NCI-H510A (cell line): ENCODE measurements around the gene CHIC2.
"Not testable (repeated sequence)": the region's sequence is repeated elsewhere in the genome, so short reads cannot be mapped to it uniquely, and the experiment has no call there.

Source experiments
- DNase-seq: peaks from one replicate; lab custom pipeline; 2025; lab: John Stamatoyannopoulos, UW

CHIC2 gene

DNA sequence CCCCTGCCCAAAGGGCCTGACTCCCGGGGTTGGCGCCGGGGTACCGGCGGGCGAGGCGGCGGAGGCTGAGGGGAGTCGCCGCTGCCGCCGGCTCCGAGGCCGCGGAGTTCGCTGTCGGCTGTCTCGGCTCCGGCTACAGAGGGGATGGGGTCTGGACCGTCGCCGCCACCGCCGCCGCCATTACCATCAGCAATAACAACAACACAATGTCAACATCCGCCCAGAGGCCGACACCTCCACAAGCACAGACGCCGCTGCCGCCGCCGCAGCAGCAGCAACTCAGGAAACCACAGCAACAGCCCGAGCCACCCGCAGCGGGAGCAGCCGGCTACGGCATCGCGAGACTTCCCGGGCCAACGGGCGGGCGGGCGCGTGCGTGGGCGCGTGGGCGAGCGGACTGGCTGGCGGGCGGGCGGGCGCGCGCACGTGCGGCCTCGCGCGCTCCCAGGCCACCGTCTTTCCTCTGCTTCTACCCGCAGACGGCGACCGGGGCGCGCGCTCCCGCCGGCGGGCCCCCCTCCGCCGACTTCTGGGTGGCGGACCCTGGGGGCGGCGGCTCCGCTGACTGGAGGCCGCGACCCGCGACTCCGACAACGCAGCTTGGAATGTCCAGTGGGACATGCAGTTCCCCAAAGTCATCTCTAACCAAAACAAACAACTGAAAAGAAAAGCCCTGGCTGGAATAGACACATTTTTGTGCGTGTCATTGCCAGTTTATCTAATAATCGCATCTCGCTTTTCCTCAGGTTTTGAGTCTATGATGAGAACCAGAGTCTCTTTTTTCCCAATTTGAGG lies at the start of gene CHIC2:
Gene CHIC2 (minus strand): TSS at position 289 of the 795 bp plus-strand sequence. CDS start 305 bp downstream, outside the sequence.
- peak; percentile 94 for DNase-seq

DNA sequence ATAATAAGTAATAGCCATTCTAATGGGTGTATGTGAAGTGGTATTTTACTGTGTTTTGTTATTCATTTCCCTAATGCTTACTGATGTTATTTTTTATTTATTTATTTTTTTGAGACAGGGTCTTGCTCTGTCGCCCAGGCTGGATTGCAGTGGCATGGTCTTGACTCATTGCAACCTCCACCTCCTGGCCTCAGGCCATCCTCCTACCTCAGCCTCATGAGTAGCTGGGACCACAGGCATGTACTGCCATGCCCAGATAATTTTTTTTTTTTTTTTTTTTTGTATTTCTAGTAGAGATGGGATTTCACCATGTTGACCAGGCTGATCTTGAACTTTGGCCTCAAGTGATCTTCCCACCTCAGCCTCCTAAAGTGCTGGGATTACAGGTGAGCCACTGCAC lies 48.8 kb upstream of the CHIC2 start:
- not testable (repeated sequence) for DNase-seq

DNA sequence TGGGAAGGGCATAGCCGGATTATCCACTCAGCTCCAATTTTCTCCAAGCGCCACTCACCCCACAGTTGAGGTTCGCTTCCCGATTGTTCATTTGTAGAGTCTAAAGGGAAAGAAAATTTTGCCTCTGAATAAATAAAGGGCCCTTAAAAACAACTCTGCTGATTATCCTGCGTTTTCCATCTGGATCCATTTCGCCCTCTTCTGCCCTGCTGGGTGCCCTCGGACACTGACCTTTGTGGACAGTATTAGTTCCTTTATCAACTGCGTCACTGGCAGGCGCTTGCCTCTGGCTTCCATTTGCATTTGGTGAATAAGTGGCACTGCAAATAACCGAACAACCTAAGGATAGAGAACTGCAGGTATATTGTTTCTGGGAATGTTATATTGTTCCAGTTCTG lies 45.6 kb upstream of the CHIC2 start:
- DNase-seq = no peak

DNA sequence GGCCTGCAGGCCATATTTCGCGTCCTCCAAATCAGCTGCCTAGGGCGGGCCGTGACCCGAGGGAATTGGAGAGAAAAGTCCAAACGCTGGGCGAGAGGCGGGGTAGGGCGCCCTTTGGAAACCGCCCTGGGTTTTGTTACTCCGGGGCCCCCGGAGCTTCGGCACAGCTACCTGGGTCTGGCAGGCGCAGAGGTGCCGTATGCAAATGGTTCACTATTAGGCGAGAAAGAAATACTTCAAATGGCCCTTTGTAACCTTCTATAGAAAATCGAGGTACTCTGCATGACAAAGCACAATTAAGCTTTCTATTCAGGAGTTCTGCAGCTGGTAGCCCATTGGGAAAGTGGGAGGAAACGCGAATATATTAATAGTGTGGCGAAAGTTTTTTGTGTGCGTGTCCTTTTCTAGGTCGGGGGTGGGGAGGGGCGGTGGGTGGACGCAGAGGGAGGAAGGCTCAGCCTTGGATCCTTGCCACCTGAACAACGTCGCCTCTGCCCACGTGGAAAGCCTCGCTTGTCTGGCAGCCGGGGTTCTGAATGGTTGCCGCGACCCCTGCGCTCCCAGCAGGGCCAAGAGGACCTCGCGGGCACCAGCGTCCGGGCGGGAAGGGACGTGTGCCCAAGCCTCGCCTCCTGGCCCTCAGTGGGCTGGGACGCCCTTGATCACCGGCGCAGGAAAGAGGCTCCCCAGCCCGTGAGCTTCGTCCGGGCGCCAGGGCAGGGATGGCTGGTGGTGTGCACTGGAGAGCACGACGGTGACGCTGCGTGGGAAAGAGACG lies 45.0 kb upstream of the CHIC2 start:
- DNase-seq = no peak

DNA sequence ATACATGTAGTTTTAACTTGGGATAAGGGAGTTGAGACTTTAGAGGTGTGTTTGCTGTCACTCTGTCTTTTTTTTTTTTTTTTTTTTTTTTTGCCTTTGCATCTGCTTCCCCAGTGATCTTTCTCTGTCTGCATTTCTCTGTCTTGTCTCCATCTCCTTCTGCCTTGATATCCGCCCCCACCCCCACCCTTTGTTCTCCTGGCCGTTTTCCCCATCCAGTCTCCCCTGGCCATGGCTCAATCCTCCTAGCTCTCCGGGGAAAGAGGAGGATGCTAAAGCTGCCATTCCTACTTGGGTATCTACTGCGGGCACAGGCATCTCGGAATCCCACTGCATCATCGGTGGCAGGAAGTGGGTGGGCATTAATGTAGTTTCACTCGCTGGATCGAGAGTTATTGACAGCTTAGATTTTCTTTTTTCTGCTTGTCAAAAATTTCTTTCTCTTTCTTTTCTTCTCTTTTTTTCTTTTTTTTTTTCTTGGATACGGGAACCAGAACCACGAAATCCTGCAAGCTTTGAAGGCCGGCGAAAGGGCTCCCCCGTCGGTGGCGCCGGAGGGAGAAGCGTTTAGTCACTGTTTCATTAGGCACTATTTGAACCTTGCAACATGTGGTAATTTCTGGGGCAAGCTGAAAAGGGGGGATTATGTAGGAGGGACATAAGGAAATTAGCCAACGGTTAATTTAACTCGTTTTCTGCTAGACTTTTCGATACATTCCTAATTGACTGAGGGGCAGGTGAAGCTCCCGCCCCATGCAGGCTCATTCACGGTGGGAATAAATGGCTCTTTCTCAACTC lies 43.7 kb upstream of the CHIC2 start:
- no peak for DNase-seq

DNA sequence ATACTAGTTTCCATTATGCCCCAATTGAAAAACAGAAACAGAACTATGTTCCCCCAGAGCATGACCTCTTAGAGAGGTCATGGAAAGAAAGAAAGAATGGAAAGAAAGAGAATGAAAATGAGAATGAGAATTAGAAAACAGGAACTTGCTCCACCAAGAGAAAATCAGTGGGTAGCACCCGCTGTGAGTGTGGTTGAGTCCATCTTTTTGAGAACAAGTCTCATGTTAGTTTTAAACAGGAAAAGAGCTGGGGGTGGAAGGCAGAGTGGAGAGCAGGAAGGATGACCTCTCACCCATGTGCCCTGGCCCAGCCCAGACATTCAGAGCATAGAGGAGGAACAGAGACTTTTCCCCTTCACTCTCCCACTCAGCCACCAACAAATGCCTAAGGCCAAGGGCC lies 40.5 kb upstream of the CHIC2 start:
- no peak for DNase-seq

DNA sequence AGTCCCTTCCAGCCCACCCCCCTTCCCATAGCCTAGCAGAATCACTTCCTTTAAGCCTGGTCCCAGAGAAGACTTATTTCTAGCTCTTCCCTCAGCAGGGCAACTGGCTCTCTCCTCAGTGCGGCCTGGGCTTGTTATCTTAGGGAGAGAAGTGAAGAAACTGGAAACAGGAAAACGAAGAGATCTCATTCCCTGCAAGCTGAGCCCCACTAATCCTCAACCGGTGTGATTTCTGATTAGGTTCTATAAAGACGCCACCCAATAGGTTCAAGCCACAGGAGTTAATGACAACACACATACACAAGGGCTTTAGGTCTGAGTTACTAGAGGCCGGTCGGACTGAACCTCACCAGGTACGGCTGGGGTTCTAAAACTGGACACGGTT lies 38.8 kb upstream of the CHIC2 start:
- DNase-seq = no peak

DNA sequence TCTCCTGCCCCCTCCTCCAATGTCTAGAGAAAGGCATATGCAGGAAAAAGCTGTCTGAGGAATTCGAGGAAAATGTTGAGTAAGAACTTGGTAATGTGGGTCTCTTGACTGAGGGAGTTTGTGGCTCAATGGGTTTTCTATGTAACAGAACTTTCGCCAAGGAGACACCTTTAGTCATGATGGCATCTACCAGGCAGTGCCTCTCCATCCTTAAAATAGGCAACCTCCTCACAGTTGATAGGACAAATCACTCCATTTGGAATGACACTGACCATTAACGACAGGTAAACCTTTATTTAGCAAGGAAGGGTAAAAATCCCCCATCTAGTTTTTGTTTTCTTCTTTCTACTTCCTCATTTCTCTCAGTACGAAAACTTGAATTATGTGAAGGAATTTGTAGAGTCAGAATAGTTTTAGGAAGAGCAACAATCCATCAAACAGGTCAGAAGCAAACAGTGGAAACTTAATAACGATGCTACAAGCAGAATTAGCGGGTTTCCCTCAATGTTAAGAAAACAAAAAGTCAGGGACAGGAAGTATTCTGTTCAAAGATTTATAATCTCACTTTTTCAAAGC lies 38.2 kb upstream of the CHIC2 start:
- no peak for DNase-seq

DNA sequence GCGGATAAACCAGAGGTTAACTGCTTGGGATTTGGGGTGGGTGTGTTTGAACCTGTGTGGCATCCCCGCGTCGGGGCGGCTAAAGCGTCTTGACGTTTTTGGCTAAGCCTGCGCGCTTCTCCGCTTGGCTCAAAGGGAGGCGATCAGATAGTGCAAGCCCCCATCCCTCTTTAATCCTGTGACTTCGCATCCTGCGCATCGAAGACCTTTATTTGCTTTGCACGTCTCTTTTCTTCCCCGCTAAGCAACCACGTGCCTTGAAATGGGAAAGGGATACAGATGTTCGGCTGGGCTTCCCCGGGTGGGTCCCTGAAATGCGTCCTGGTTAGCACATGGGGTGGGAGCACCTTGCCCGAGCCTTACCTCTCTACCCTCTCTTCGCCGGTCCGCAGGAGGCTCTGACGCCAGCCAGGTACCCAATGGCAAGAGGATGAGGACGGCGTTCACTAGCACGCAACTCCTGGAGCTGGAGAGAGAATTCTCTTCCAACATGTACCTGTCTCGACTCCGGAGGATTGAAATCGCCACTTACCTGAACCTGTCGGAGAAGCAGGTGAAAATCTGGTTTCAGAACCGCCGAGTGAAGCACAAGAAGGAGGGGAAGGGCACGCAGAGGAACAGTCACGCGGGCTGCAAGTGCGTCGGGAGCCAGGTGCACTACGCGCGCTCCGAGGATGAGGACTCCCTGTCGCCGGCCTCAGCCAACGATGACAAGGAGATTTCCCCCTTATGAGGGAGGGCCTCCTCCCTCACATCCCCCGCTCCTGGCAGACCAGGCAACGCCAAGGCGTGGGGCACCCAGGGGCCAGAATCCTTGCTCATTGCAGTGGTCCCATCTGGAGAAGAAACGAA lies 37.0 kb upstream of the CHIC2 start:
- no peak for DNase-seq

DNA sequence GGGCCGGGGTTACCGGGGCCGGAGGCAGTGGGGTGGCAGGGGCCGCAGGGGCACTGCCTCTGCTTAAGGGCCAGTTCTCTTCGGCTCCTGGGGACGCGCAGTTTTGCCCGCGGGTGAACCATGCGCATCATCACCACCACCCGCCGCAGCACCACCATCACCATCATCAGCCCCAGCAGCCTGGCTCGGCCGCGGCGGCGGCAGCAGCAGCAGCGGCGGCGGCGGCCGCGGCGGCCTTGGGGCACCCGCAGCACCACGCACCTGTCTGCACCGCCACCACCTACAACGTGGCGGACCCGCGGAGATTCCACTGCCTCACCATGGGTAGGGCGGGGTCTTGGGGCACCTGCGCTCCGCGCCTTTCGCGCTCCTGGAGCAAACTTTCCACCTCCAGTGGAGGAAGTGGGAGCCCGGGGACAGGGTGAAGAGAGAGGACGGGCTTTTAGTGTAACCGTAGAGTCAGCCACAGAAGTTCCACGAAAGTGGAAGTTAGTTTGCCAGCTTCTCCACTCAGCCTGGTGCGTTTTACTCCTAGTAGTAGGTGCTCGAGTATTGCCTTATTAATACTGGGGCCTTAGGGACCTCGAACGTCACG lies 36.3 kb upstream of the CHIC2 start:
- no peak for DNase-seq

DNA sequence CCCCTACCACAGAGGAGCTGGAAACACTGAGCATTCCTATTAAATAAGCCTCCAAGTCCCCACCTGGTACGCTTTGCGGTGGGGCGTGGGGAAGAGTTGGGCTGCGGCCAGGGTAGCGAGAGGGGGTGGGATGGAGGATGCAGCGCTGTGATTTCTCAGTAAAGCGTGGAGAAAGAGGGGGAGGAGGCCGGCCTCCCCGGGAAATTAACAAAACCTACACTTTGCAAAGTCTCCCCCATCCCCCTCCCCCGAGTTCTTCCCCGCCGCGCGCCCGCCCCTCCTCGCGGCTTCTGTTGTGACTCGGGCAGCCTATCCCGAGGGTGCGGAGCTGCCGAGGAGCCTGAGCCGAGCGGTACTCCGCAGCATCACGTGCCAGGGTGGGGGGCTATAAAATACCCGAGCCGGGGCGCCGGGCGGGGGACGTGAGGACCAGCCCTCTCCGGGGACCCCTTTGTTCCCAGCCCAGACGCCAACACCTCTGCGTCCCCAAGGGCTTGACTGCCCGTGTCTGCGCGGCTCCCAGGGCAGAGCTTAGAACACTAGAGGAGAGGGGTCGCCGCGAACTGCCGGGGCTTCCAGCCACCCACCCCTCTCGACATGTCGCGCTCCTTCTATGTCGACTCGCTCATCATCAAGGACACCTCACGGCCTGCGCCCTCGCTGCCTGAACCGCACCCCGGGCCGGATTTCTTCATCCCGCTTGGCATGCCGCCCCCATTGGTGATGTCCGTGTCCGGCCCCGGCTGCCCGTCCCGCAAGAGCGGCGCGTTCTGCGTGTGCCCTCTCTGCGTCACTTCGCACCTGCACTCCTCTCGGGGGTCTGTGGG lies 35.6 kb upstream of the CHIC2 start, which contains the start of gene GSX2:
Gene GSX2 (plus strand): TSS at position 416 of the 827 bp plus-strand sequence. CDS start 182 bp downstream, at position 598.
- DNase-seq = no peak

DNA sequence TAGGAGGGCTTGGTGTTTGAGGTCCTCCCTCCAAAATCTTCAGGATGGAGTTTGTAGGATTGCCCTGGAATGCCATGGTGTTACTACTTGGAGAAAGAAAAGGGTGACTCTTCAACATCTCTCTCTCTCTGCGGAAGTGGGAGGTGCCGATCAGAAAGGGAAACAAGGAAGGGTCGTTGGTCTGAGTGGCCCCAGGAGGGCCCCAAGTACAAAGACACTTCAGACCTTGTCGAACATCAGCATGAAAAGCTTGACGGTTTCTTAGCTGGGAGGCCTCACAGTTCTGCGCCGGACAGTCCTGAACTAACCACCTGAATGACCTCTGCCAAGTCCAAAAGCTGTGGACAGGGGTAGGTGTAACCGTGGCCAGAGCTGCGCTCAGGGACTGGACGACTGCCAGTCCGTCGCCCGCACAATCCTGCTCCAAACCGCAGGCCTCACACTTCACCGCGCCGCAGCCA lies 34.9 kb upstream of the CHIC2 start:
- DNase-seq = no peak

DNA sequence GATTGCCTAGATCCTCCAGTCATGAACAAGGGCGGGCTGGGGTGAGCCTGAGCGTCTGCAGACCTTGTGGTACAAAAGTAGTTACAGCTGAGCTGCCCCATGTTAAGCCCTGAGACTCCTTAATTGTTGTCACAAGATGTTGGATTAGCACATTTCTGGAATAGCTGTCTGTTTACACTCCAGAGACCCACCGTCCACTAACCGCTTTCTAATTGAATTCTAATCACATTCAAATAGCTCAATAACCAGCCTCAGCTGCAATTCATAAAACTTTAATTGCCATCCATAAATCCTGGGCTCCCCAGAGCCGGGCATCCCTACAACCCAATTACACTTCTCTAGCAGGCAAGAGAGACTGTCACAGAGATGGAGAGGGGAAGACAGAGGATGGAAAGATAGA lies 34.0 kb upstream of the CHIC2 start:
- DNase-seq = no peak

DNA sequence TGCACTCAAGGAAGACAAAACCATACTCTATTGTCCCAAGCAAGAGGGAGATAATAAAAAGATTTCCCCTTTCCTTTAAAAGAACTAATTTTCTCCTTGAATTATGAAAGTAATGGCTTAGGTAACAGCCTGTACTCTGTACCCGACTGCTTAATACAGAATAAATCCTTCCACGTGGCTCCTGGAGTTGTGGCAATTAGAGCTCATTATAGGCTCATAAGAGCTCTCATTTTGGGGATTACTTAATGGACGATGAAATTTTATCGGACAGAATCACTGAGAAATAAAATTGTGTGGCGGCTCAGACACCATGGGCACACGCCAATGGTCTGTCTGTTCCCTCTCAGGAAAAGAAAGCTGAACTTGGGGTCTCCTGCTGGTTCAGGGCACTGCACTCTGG lies 32.7 kb upstream of the CHIC2 start:
- no peak for DNase-seq

DNA sequence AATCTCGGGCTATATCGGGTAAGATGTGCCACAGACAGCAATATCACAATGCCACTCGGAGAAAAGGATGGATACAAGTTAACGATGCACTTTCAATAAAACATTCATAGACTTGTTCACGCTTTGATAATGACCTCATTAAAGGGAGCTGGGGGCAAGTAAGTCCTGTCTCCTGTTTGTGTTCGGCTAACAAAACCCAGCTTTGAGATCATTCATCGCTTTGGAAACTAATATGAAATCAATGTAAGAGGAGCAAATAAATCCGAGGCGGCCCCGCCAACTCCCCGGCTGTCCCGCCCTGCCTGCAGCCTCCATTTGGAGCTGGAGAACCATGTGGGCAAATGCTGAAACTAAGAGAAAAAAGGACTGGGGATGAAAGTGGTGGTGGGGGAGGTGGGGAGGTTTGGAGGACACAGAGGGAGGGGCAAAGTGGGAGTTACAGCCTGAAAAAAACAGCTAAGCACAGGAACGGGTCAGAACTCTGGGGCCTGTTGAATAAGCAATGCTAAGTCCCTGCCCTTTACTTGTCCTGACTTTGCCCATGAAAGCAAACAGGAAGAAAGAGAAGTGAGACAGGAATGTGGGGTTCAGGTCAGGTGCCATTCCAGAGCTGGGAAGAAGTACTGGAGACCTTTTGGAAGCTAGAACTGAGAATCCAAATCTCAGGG lies 32.0 kb upstream of the CHIC2 start:
- DNase-seq = no peak

DNA sequence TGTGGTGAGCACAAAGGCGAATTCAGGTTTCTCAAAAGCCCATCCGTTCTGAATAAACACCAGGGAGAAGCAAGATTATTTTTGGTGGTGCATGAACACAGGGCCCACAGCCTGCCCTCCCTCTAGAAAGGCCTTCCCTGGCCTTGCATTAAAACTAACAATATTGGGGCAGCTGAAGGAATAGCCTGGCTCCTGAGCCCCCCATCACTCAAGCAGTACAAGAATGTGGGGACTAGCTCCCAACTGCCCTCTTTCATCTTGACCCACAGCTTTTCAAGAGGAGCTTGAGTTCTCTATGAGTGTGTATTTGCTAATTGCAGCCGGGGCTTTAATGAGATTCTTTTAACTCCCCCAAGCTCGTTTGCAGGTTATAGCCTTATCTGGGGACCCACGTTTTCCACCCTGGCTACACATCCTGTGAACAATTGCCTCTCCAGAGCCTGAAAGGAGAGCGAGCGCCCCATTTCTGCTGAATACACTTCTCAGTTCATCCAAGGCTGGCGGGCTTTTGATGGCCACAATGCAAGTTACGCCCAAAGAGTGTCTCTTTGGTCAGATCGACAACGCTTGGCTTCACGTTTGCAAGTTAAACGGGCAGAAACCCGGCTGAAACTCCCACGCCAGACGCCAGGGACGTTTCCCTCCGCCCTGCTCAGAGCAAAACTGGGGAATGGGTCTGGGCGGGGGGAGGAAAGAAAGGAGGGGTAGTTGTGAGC lies 30.9 kb upstream of the CHIC2 start:
- DNase-seq = no peak

DNA sequence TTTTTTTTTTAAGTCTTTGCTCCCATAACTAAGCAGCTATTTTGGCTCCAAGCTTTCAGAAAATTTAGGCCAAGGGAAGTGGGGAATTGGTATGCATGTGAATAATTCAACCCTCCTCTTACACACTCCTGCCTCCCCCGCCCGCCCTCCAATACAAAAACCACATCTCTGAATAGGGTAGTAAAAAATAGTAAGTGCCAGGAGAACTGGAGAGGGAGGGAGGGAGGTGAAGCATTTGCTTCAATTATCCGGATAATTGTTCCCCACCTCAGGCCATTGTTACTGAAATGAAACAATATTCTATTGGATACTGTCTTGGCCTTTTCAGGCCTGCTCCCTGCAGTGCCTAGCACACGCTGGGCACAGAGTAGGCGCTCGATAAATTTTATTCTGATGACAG lies 30.0 kb upstream of the CHIC2 start:
- DNase-seq = no peak
